Heart left ventricle (tissue), 16 donors: Measurements from ENCODE around the gene CHD2. TPM values are rescaled to one million over a fixed set of nuclear protein-coding genes. Genes with fewer than 3 reads are reported as not detected.

Experiments used
- ATAC-seq, 4 donors: fragments of 200-7000 bp; cut with Tn5 transposase; one replicate each; pipeline ENCODE4 v1.9.1; 2020 to 2022; ENCODE audit warnings: moderate library complexity in 4 of 4, mild to moderate bottlenecking in 3 of 4, moderate number of reproducible peaks in 1 of 4
- DNase-seq, 5 donors: peaks; one replicate each; pipeline ENCODE4 v3.0.0-alpha.2; 2020
- H3K27ac ChIP-seq, 12 donors: fragments of 200-600 bp; sonication (generic) in 4 of 12; one replicate each; pipeline versions ENCODE4 v1.5.0 to v1.8.0; 2016 to 2022; ENCODE audit warnings: mild to moderate bottlenecking in 2 of 12
- H3K27me3 ChIP-seq, 9 donors: fragments of 200-600 bp; sonication (generic) in 2 of 9; one replicate each; pipeline versions ENCODE4 v1.5.1 to v1.8.0; 2016 to 2022; ENCODE audit warnings: mild to moderate bottlenecking in 3 of 9
- H3K36me3 ChIP-seq, 9 donors: fragments of 200-600 bp; sonication (generic) in 2 of 9; one replicate each; pipeline versions ENCODE4 v1.5.0 to v1.8.0; 2018 to 2022; ENCODE audit warnings: mild to moderate bottlenecking in 2 of 9
- H3K4me1 ChIP-seq, 12 donors: fragments of 200-600 bp; sonication (generic) in 4 of 12; one replicate each; pipeline versions ENCODE4 v1.5.0 to v1.8.0; 2016 to 2022; ENCODE audit warnings: mild to moderate bottlenecking in 3 of 12
- H3K4me3 ChIP-seq, 12 donors: fragments of 200-600 bp; sonication (generic) in 4 of 12; one replicate each; pipeline versions ENCODE4 v1.5.0 to v1.8.0; 2017 to 2022; ENCODE audit warnings: mild to moderate bottlenecking in 9 of 12, moderate library complexity in 4 of 12
- H3K9me3 ChIP-seq, 12 donors: fragments of 200-600 bp; sonication (generic) in 4 of 12; one replicate each; pipeline versions ENCODE4 v1.5.0 to v1.8.0; 2016 to 2022; ENCODE audit warnings: mild to moderate bottlenecking in 1 of 12
- POLR2A ChIP-seq, 2 donors: fragments of 450-650 bp; IDR thresholded peaks; one replicate each; pipeline ENCODE4 v1.6.1; 2017; ENCODE audit warnings: antibody characterized with exemption in 2 of 2, mild to moderate bottlenecking in 2 of 2, moderate library complexity in 2 of 2
- WGBS, 4 donors: extraction: QIAGEN DNeasy Blood & Tissue Kit in 2 of 4; methylation state at CpG; one replicate each; pipeline versions ENCODE4 v1.1.5 to v1.1.7; 2013 to 2018; 5-methylcytosine and 5-hydroxymethylcytosine counted together
- intact Hi-C, 10 donors: fragments of 100-400 bp; cut with DNase I; formaldehyde crosslinking; loops; one replicate each; pipeline versions ENCODE4 v1.11.1 to v1.14.2; 2022
- polyA plus RNA-seq, 2 donors: library from polyadenylated mRNA; stranded (reverse); fragments of 200-250 nt; gene quantifications; one replicate each; pipeline ENCODE4 v1.2.3, GENCODE V29; 2013
- total RNA-seq, 9 donors: library from RNA; depleted of rRNA in 2 of 9; stranded (reverse); fragments of >200 nt in 2 of 9; fragmentation: NEBNext Ultra II Directional in 3 of 9; extraction: Animal tissue kit (Norgen Biotek cat#: 25700) in 3 of 9; gene quantifications; one replicate each; pipeline versions ENCODE4 v1.1.0 to v1.2.4, GENCODE V29; 2016 to 2023
- TF ChIP-seq, protein P1 (sequence below), 12 donors: fragments of 200-600 bp; sonication (generic) in 4 of 12; IDR thresholded peaks; one replicate each; pipeline versions ENCODE4 v1.5.0 to v1.8.0; 2018 to 2022; ENCODE audit warnings: antibody characterized with exemption in 12 of 12, mild to moderate bottlenecking in 5 of 12
- donor health status: ischemic (EF 13 %, LVEDD 7.1; RV severe dilation, severe dysfunction).
- donor health status: healthy with polysubstance abuse.
- donor health status: DM: no; HTN: yes; CAD: no.
- donor health status: DM: no; HTN: no; CAD: no.
- donor health status: ischemic (EF 25% LVEDD 6.9; RV normal size, moderate dysfunction).
- donor health status: ischemic (EF 25% LVEDD 5.7; RV mildly dilated, moderate dysfunction).
- donor health status: healthy.
- donor health status: DM: yes; HTN: yes; CAD: no.
- donor health status: ischemic (EF 35%, LVEDD 5.7; RV mildly dilated, moderate dysfunction).
- donor health status: nonischemic (EF 11% LVEDD 7.7; RV severe dilation, severe dysfunction).
- donor health status: DM: yes; HTN: yes; CAD: no.
- donor health status: PGD.
- donor health status: ischemic (EF 29% LVEDD 5.4; RV normal size, mild dysfunction).
- donor health status: nonischemic (EF 23%, LVEDD 6.1; RV moderate dilation, normal function).

The CHD2 gene
- total and polyA plus RNA-seq, 11 donors = 23.1 to 76.8 (median 41.6) TPM

DNA sequence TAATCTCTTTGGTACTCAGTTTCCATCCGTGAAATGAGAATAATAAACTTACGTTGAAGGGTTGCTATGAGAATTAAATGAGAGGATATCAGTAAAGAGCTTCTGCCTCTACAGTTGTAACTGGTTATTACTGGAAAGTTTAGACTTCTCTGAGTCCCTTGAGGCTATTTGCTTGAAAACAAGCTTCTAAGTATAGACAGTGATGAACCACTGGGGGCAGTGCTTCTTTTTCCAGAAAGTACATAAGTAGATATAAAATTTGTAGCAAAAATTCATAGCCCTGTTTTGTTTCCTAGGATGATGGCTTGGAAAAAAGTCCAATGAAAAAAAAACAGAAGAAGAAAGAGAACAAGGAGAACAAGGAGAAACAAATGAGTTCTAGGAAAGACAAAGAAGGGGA is 101.8 kb downstream of the CHD2 start:
- peak overlapping the region in 2 of 12 donors; percentile 18 to 32 for H3K27ac ChIP-seq
- H3K9me3 ChIP-seq = no peaks in the 10 kb centered on the region
- intact Hi-C loops = loop anchor here in 3 of 10 donors (5.0 to 10.0 kb wide), 2 partner anchors 60 to 207 kb away; no protein-coding TSS in a partner anchor
- no peaks in the 10 kb centered on the region for H3K27me3 ChIP-seq
- no peaks in the 10 kb centered on the region for H3K4me1 ChIP-seq
- WGBS, 4 donors = 79 to 93% (median 82%) methylated on average over 2 of the region's 2 CpGs
- DNase-seq (no peak), ATAC-seq (no peak)
- peaks cover 0 to 100% (median 100%) of the 10 kb centered on the region in 9 donors for H3K36me3 ChIP-seq
- H3K4me3 ChIP-seq = no peak overlapping the region
- TF ChIP-seq, protein P1, sequence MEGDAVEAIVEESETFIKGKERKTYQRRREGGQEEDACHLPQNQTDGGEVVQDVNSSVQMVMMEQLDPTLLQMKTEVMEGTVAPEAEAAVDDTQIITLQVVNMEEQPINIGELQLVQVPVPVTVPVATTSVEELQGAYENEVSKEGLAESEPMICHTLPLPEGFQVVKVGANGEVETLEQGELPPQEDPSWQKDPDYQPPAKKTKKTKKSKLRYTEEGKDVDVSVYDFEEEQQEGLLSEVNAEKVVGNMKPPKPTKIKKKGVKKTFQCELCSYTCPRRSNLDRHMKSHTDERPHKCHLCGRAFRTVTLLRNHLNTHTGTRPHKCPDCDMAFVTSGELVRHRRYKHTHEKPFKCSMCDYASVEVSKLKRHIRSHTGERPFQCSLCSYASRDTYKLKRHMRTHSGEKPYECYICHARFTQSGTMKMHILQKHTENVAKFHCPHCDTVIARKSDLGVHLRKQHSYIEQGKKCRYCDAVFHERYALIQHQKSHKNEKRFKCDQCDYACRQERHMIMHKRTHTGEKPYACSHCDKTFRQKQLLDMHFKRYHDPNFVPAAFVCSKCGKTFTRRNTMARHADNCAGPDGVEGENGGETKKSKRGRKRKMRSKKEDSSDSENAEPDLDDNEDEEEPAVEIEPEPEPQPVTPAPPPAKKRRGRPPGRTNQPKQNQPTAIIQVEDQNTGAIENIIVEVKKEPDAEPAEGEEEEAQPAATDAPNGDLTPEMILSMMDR (IDR thresholded peaks at IDR 0.05) = peak in 5 of 12 donors; percentile 5 to 34 (median 11)
- no peak for TF ChIP-seq POLR2A (IDR thresholded peaks at IDR 0.05)

DNA sequence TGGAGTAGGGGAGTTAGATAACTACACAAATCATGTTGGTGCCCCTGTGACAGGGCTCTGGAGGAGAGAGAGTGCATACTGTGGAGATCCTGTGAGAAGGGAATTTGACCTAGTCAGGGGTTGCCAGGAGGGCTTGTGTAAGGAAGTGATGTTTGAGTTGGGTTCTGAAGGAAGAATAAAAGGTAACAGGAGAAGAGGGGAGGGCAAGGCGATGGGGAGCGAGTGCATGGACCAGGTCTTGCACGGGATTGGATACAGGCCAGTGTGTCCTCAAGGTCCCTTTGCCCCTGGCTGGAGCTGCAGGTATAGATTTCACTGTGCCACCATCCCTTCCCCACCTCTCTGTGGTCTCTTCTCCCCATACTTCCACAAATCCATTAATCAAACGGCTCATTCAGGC is 105.0 kb downstream of the CHD2 start:
- TF ChIP-seq POLR2A (IDR thresholded peaks at IDR 0.05) = no peak
- TF ChIP-seq, protein P1 (IDR thresholded peaks at IDR 0.05) = no peak
- H3K36me3 ChIP-seq = peaks cover 3 to 100% (median 100%) of the 10 kb centered on the region in 9 donors
- H3K4me1 ChIP-seq = no peaks in the 10 kb centered on the region
- intact Hi-C loops = loop anchor here in 2 of 10 donors (10.0 kb wide), 1 partner anchor 210 kb away; no protein-coding TSS in a partner anchor
- 73 to 78% (median 75%) methylated on average over 4 of the region's 4 CpGs for WGBS, 4 donors
- H3K27me3 ChIP-seq = no peaks in the 10 kb centered on the region
- no peak overlapping the region for H3K27ac ChIP-seq
- ATAC-seq (peak in 1 of 4 donors; percentile 45), DNase-seq (no peak)
- H3K4me3 ChIP-seq = no peak overlapping the region
- no peaks in the 10 kb centered on the region for H3K9me3 ChIP-seq

DNA sequence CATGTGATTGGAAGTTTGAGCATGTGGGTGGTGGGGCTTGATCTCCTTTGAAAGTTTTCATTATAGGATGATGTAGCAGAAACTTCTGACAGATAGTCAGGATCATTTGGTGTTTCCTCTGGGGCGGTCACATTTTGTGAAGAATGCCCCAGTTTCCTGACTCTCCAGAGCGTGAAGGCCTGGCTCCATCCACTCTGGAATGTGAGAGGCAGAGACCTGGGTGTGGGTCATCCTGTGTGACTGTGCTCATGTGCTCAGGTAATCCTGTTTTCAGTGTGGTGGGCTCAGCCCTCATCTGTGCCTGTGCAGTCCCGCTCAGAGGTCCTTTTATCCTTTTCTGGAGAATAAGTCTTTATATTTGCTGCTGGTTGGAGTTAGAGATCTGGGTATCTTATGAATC is 107.9 kb downstream of the CHD2 start:
- DNase-seq (no peak), ATAC-seq (no peak)
- no peak for TF ChIP-seq POLR2A (IDR thresholded peaks at IDR 0.05)
- intact Hi-C loops = loop anchor here in 2 of 10 donors (10.0 kb wide), 1 partner anchor 213 kb away; no protein-coding TSS in a partner anchor
- no peaks in the 10 kb centered on the region for H3K4me1 ChIP-seq
- no peaks in the 10 kb centered on the region for H3K9me3 ChIP-seq
- no peak overlapping the region for H3K27ac ChIP-seq
- peaks cover 3 to 100% (median 100%) of the 10 kb centered on the region in 9 donors for H3K36me3 ChIP-seq
- WGBS, 4 donors = 91 to 100% (median 92%) methylated on average over 3 of the region's 3 CpGs
- no peaks in the 10 kb centered on the region for H3K27me3 ChIP-seq
- no peak overlapping the region for H3K4me3 ChIP-seq

DNA sequence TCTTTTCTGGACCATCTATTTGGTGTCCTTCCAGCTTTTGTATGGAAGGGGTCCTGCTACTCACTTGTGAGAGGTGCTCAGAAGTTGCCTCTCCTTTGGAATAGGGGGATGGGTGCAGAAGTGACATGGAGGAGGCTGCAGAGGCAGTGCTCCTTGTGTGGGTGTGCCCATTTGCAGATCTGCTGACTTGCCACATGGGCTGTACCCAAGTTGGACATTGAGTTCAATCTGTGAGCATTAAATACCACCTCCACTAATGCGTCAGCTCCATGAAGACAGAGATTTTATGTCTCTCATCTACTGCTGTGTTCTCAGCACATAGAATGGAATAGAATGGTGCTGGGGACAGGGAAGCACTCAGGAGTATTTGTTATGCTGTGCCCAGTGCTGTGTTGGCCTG is 112.7 kb downstream of the CHD2 start:
- no peak overlapping the region for H3K4me3 ChIP-seq
- intact Hi-C loops = loop anchor here in 2 of 10 donors (5.0 to 10.0 kb wide), 2 partner anchors 215 to 218 kb away; no protein-coding TSS in a partner anchor
- no peaks in the 10 kb centered on the region for H3K9me3 ChIP-seq
- peak in 1 of 4 donors; percentile 29 for ATAC-seq
- H3K4me1 ChIP-seq = peaks cover 0 to 5% (median 0%) of the 10 kb centered on the region in 12 donors
- no peak for DNase-seq
- H3K27ac ChIP-seq = no peak overlapping the region
- peaks cover 3 to 100% (median 98%) of the 10 kb centered on the region in 9 donors for H3K36me3 ChIP-seq
- no peaks in the 10 kb centered on the region for H3K27me3 ChIP-seq
- 83 to 100% (median 96%) methylated on average over 1 of the region's 1 CpG for WGBS, 4 donors
- TF ChIP-seq POLR2A (IDR thresholded peaks at IDR 0.05) = no peak
- TF ChIP-seq, protein P1 (IDR thresholded peaks at IDR 0.05) = no peak
